Keratinocyte (primary cell): ENCODE results near the gene UBE2I. TPM values are rescaled to one million over a fixed set of nuclear protein-coding genes. Genes with fewer than 3 reads are reported as not detected.

Source experiments
- DNase-seq: peaks from one replicate; pipeline ENCODE4 v3.0.0-alpha.2; 2011; ENCODE audit warnings: low read depth, missing footprints, low spot score
- FAIRE-seq: peaks from 2 replicates; lab custom pipeline; 2011; peaks lifted over from hg19 to GRCh38; lab: Jason Lieb, UNC
- H2AFZ ChIP-seq: 2 replicates; pipeline ENCODE4 v1.6.0; 2012; ENCODE audit warnings: low read length, control low read depth, inconsistent platforms; ENCODE audit not compliant: control insufficient read depth
- H3K27ac ChIP-seq: 2 replicates; pipeline ENCODE4 v1.5.1; 2011; ENCODE audit warnings: low read length; ENCODE audit not compliant: control insufficient read depth, insufficient read depth
- H3K27me3 ChIP-seq: 3 replicates; pipeline ENCODE4 v1.6.0; 2011; ENCODE audit warnings: low read length; ENCODE audit not compliant: control insufficient read depth, insufficient read depth; ENCODE audit errors: extremely low read depth
- H3K36me3 ChIP-seq, 2 experiments: 2 replicates in 1 of 2; 3 replicates in 1 of 2; pipeline ENCODE4 v1.5.1; 2011; ENCODE audit warnings: low read length in 2 of 2, mild to moderate bottlenecking in 1 of 2; ENCODE audit not compliant: control insufficient read depth in 2 of 2, insufficient read depth in 2 of 2; ENCODE audit errors: extremely low read depth in 1 of 2
- H3K4me1 ChIP-seq: 3 replicates; pipeline ENCODE4 v1.5.1; 2011; ENCODE audit warnings: low read length; ENCODE audit not compliant: control insufficient read depth, insufficient read depth; ENCODE audit errors: extremely low read depth
- H3K4me2 ChIP-seq: 3 replicates; pipeline ENCODE4 v1.6.0; 2011; ENCODE audit warnings: low read depth, low read length; ENCODE audit not compliant: control insufficient read depth, insufficient read depth; ENCODE audit errors: extremely low read depth
- H3K4me3 ChIP-seq, 3 experiments: fragments of 200-600 bp in 1 of 3; sonication (generic) in 1 of 3; 2 replicates in 2 of 3; 3 replicates in 1 of 3; pipeline ENCODE4 v1.5.1; 2011 to 2016; ENCODE audit warnings: low read length in 3 of 3, mild to moderate bottlenecking in 3 of 3, control low read depth in 2 of 3, inconsistent platforms in 1 of 3, low read depth in 1 of 3, mixed read lengths in 1 of 3, mixed run types in 1 of 3, moderate library complexity in 1 of 3; ENCODE audit not compliant: control insufficient read depth in 2 of 3, insufficient read depth in 2 of 3; ENCODE audit errors: extremely low read depth in 1 of 3
- H3K79me2 ChIP-seq: 2 replicates; pipeline ENCODE4 v1.6.0; 2012; ENCODE audit warnings: low read length; ENCODE audit not compliant: control insufficient read depth, insufficient read depth
- H3K9ac ChIP-seq: 3 replicates; pipeline ENCODE4 v1.6.0; 2011; ENCODE audit warnings: low read length; ENCODE audit not compliant: control insufficient read depth, insufficient read depth; ENCODE audit errors: extremely low read depth
- H3K9me1 ChIP-seq: 3 replicates; pipeline ENCODE4 v1.6.0; 2011; ENCODE audit warnings: low read length; ENCODE audit not compliant: control insufficient read depth, insufficient read depth; ENCODE audit errors: extremely low read depth
- H3K9me3 ChIP-seq: 2 replicates; pipeline ENCODE4 v1.5.1; 2012; ENCODE audit warnings: low read depth, low read length; ENCODE audit not compliant: control insufficient read depth
- H4K20me1 ChIP-seq: 3 replicates; pipeline ENCODE4 v1.6.0; 2011; ENCODE audit warnings: low read length; ENCODE audit not compliant: control insufficient read depth, insufficient read depth; ENCODE audit errors: extremely low read depth
- EZH2 ChIP-seq: IDR thresholded peaks from one replicate; pipeline ENCODE4 v1.6.1; 2012; ENCODE audit warnings: inconsistent platforms, mild to moderate bottlenecking, low read length, moderate library complexity
- dilution Hi-C: fragments of 300-500 bp; cut with MboI; formaldehyde crosslinking; loops from one replicate; pipeline ENCODE4 v1.7.0; 2020; ENCODE audit warnings: low sequenced_read_pairs; ENCODE audit not compliant: extremely low pct_ligation_motif_present
- polyA plus RNA-seq, 5 experiments: library from polyadenylated mRNA; depleted of rRNA in 3 of 5; stranded (reverse) in 3 of 5; stranded (forward) in 1 of 5; unstranded in 1 of 5; fragments of >200 nt; gene quantifications; 1 replicate in 1 of 5; 2 replicates in 3 of 5; 3 replicates in 1 of 5; pipeline versions ENCODE4 v1.2.1 to v1.2.3, GENCODE V29; 2011 to 2012; ENCODE audit warnings: missing spikeins in 2 of 5, low read depth in 1 of 5, low replicate concordance in 1 of 5
- TF ChIP-seq, protein P1 (sequence below), 3 experiments: IDR thresholded peaks in 1 of 3; conservative IDR thresholded peaks in 1 of 3; optimal IDR thresholded peaks in 1 of 3; 2 replicates in 2 of 3; 3 replicates in 1 of 3; pipeline versions ENCODE3 to v1.5.1; 2011; ENCODE audit warnings: low read length in 3 of 3, mild to moderate bottlenecking in 3 of 3, moderate library complexity in 2 of 3, control low read depth in 1 of 3, inconsistent platforms in 1 of 3; ENCODE audit not compliant: insufficient read depth in 2 of 3; ENCODE audit errors: extremely low read depth in 1 of 3

Gene UBE2I
- polyA plus RNA-seq, 1 donor (not counting 4 experiments of a cell fraction or from before 2014, with no cell fraction given): 157 TPM

DNA sequence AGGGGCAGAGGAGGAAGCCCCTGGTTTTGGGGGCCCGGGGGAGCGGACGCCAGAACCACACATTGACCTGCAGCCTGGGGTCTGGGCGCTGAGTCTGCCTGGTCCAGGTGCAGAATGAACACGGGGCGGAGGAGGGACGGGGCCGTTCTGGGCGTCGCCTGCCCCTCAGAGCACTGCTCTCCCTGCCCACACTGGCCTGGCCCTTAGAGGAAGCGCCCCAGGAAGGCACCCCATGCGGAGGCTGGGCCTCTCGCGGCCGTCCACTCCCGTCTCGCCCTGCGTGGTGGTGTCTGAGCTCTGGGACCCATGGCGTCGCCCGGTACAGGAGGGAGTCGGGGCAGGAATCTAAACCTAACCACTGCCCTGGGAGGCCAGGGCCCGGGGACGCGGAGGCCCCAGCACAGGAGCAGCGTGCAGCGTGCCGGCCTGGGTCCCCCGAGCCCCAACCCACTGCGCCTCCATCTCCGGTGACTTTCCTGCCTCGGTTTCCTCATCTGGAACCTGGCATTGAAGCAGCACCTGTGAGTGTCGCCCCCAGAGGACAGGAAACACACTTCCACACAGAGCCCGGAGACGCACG lies 49.2 kb upstream of the UBE2I start:
- no peaks in the 10 kb centered on the region for H3K9me1 ChIP-seq
- H3K4me1 ChIP-seq: no peaks in the 10 kb centered on the region
- H3K4me2 ChIP-seq: no peak overlapping the region
- H3K9ac ChIP-seq: no peak overlapping the region
- FAIRE-seq (no peak), DNase-seq (no peak)
- dilution Hi-C loops: no loop called here
- peaks cover 47% of the 10 kb centered on the region for H3K27me3 ChIP-seq
- no peak for TF ChIP-seq EZH2
- TF ChIP-seq, protein P1, sequence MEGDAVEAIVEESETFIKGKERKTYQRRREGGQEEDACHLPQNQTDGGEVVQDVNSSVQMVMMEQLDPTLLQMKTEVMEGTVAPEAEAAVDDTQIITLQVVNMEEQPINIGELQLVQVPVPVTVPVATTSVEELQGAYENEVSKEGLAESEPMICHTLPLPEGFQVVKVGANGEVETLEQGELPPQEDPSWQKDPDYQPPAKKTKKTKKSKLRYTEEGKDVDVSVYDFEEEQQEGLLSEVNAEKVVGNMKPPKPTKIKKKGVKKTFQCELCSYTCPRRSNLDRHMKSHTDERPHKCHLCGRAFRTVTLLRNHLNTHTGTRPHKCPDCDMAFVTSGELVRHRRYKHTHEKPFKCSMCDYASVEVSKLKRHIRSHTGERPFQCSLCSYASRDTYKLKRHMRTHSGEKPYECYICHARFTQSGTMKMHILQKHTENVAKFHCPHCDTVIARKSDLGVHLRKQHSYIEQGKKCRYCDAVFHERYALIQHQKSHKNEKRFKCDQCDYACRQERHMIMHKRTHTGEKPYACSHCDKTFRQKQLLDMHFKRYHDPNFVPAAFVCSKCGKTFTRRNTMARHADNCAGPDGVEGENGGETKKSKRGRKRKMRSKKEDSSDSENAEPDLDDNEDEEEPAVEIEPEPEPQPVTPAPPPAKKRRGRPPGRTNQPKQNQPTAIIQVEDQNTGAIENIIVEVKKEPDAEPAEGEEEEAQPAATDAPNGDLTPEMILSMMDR (optimal IDR thresholded peaks at IDR 0.05 in 1 of 3, IDR thresholded peaks at IDR 0.05 in 1 of 3, conservative IDR thresholded peaks at IDR 0.05 in 1 of 3; ENCODE audit: extremely low read depth in 1 of 3, insufficient read depth in 2 of 3, low read length in 3 of 3): no peak
- no peaks in the 10 kb centered on the region for H3K36me3 ChIP-seq
- H2AFZ ChIP-seq: no peak overlapping the region
- H3K79me2 ChIP-seq: no peaks in the 10 kb centered on the region
- H3K27ac ChIP-seq: no peak overlapping the region
- peaks cover 2% of the 10 kb centered on the region for H3K9me3 ChIP-seq
- H4K20me1 ChIP-seq: no peaks in the 10 kb centered on the region
- H3K4me3 ChIP-seq: no peak overlapping the region

DNA sequence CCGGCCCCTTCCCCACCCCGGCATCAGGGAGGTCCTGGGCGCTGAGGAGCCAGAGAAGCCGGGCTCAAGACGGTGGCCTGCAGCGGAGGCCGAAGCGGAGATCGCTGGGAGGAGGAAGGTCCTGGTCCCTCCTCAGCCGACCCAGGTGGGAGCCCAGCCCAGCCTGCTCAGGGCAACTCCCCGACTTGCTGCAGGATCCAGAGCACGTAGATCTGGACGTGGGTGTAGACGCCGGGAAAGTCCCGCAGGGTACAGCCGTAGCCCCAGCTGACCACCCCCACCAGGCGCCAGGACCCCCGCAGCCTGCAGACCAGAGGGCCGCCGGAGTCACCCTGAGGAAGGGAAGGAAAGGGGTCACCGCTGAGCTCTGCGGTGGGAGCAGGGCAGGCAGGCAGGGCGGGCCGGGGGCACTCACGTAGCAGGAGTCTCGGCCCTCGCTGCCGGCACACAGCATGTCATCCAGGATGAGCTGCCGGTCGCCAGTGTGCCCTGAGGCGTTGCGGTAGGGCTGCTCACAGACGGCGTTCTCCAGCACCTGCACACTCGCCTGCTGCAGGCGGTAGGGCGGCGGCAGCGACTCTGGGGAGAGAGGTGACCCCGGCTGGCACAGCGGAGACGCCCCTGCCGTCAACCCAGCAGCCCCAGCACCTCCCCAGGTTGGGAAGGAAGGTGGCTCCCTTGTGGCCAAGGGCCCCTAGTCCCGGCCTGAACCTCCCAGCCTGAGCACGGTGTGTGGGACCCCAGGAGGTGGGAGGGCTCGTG lies 48.1 kb upstream of the UBE2I start:
- H3K9me1 ChIP-seq: no peaks in the 10 kb centered on the region
- no peak overlapping the region for H3K4me2 ChIP-seq
- DNase-seq: no peak
- no peaks in the 10 kb centered on the region for H3K36me3 ChIP-seq
- peaks cover 2% of the 10 kb centered on the region for H3K9me3 ChIP-seq
- H3K27ac ChIP-seq: no peak overlapping the region
- no peak for FAIRE-seq
- H3K4me1 ChIP-seq: no peaks in the 10 kb centered on the region
- H4K20me1 ChIP-seq: no peaks in the 10 kb centered on the region
- H3K27me3 ChIP-seq: peaks cover 47% of the 10 kb centered on the region
- no peak overlapping the region for H3K4me3 ChIP-seq
- no peak overlapping the region for H3K9ac ChIP-seq
- no peak overlapping the region for H2AFZ ChIP-seq
- dilution Hi-C loops: no loop called here
- H3K79me2 ChIP-seq: no peaks in the 10 kb centered on the region
- TF ChIP-seq, protein P1 (optimal IDR thresholded peaks at IDR 0.05 in 1 of 3, IDR thresholded peaks at IDR 0.05 in 1 of 3, conservative IDR thresholded peaks at IDR 0.05 in 1 of 3; ENCODE audit: extremely low read depth in 1 of 3, insufficient read depth in 2 of 3, low read length in 3 of 3): no peak
- peak; percentile 86 for TF ChIP-seq EZH2
